HepG2 (cell line): ENCODE data around the gene PPOX. TPM values are rescaled to one million over a fixed set of nuclear protein-coding genes. Genes with fewer than 3 reads are reported as not detected.

Experiments used
- AGO2 ChIP-seq: fragments of 200-400 bp; formaldehyde crosslinking; optimal IDR thresholded peaks from 2 replicates; pipeline ENCODE3; 2017; ENCODE audit warnings: mild to moderate bottlenecking, low read depth, low read length, moderate library complexity
- FOXC1 ChIP-seq: sonication (generic); formaldehyde crosslinking; IDR thresholded peaks from 2 replicates; pipeline ENCODE4 v1.8.0; 2022; ENCODE audit warnings: mild to moderate bottlenecking, missing genetic modification reagents, borderline replicate concordance
- JDP2 ChIP-seq: sonication (generic); formaldehyde crosslinking; IDR thresholded peaks from 2 replicates; pipeline ENCODE4 v1.8.1; 2022; ENCODE audit warnings: missing genetic modification reagents, borderline replicate concordance
- NCOA2 ChIP-seq: sonication (generic); formaldehyde crosslinking; IDR thresholded peaks from 2 replicates; pipeline ENCODE4 v1.8.0; 2022; ENCODE audit warnings: inconsistent platforms
- NR2F2 ChIP-seq: IDR thresholded peaks from 2 replicates; pipeline ENCODE4 v1.6.1; 2012; ENCODE audit warnings: low read depth, inconsistent platforms, borderline replicate concordance
- SATB2 ChIP-seq: sonication (generic); formaldehyde crosslinking; IDR thresholded peaks from 2 replicates; pipeline ENCODE4 v1.5.0; 2020; ENCODE audit warnings: missing genetic modification reagents
- ZNF556 ChIP-seq: sonication (generic); formaldehyde crosslinking; IDR thresholded peaks from 2 replicates; pipeline ENCODE4 v1.4.0; 2020; ENCODE audit warnings: mild to moderate bottlenecking, missing genetic modification reagents, borderline replicate concordance
- ZNF614 ChIP-seq: IDR thresholded peaks from 2 replicates; pipeline ENCODE4 v1.6.1; 2018; ENCODE audit warnings: missing biosample characterization, missing genetic modification reagents, inconsistent platforms, borderline replicate concordance
- polyA plus RNA-seq, 8 experiments: library from polyadenylated mRNA; depleted of rRNA in 3 of 8; stranded (reverse) in 7 of 8; unstranded in 1 of 8; fragments of >200 nt; fragmentation: Illumina TruSeq in 4 of 8; extraction: Trizol in 4 of 8; gene quantifications; 2 replicates each; pipeline versions ENCODE4 v1.2.1 to v1.2.3, GENCODE V29; 2011 to 2016; ENCODE audit warnings: low read depth in 4 of 8, missing spikeins in 1 of 8, mixed read lengths in 1 of 8; ENCODE audit not compliant: insufficient read depth in 1 of 8
- total RNA-seq, 5 experiments: library from RNA; depleted of rRNA; stranded (reverse); fragments of >200 nt; fragmentation: Illumina TruSeq; extraction: Trizol; gene quantifications; 2 replicates each; pipeline ENCODE4 v1.2.3, GENCODE V29; 2016; ENCODE audit warnings: low read depth in 1 of 5
- TF ChIP-seq, protein P1 (sequence below): sonication (generic); formaldehyde crosslinking; IDR thresholded peaks from 2 replicates; pipeline ENCODE4 v1.5.0; 2020; ENCODE audit warnings: mild to moderate bottlenecking, missing genetic modification reagents
- TF ChIP-seq, protein P2 (sequence below): sonication (generic); formaldehyde crosslinking; IDR thresholded peaks from 2 replicates; pipeline ENCODE4 v1.5.1; 2020; ENCODE audit warnings: mild to moderate bottlenecking, missing genetic modification reagents
- TF ChIP-seq, protein P3 (sequence below): IDR thresholded peaks from 2 replicates; pipeline ENCODE4 v1.6.1; 2016; ENCODE audit warnings: missing compliant biosample characterization, missing genetic modification reagents, borderline replicate concordance
- TF ChIP-seq, protein P4 (sequence below): sonication (generic); formaldehyde crosslinking; IDR thresholded peaks from 2 replicates; pipeline ENCODE4 v1.4.0; 2020; ENCODE audit warnings: missing genetic modification reagents, mild to moderate bottlenecking, borderline replicate concordance
- TF ChIP-seq, protein P5 (sequence below): sonication (generic); formaldehyde crosslinking; IDR thresholded peaks from 2 replicates; pipeline ENCODE4 v1.5.1; 2020; ENCODE audit warnings: mild to moderate bottlenecking, missing genetic modification reagents, borderline replicate concordance
- TF ChIP-seq, protein P6 (sequence below): sonication (generic); formaldehyde crosslinking; IDR thresholded peaks from 2 replicates; pipeline ENCODE4 v1.5.0; 2020; ENCODE audit warnings: mild to moderate bottlenecking, missing genetic modification reagents

Gene PPOX
- total and polyA plus RNA-seq, 2 of the 13 experiments (the other 11 are each of a cell fraction or from before 2014, with no cell fraction given), result 15.5 to 27.7 TPM

DNA sequence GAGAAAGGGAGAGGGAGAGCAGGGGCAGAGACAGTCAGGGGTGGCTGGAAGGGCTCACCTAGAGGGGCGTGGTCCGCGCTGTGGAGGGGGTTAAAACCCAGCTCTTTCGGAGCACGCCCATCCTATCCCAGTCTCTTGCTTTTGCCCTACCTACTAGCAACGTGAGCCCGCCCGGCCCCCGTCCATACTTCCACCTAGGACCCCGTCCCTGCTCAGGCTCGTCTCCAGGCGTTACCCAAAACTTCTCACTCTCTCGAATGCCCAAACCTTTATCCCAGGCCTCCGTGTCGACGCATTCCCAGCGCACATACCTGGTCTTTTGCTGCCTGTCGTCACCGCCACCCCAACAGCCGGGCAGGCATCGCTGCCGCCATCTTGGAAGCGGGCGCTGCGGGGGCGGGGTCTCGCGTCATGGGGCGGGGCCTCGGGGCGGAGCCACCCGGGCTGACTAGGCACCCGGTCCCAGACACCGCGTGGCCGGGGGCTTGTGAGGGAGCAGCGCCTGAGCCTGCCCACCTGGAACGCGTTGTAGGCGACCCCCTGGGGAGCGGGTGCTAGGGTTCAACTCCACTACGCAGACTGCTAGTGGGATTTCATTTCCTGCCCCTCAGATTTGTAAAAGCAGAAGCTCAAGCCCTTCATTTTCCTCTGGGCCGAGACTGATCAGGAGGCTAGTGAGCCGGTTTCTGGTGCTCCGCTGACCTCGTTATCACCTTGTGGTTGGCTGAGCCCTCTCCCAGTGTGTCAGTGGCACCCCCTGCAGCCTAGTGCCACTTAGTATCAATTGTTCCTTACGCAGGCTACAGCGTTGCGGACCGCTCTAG lies 11.1 kb downstream of the PPOX start, which contains the start of gene B4GALT3 (continued):
- TF ChIP-seq, protein P1, sequence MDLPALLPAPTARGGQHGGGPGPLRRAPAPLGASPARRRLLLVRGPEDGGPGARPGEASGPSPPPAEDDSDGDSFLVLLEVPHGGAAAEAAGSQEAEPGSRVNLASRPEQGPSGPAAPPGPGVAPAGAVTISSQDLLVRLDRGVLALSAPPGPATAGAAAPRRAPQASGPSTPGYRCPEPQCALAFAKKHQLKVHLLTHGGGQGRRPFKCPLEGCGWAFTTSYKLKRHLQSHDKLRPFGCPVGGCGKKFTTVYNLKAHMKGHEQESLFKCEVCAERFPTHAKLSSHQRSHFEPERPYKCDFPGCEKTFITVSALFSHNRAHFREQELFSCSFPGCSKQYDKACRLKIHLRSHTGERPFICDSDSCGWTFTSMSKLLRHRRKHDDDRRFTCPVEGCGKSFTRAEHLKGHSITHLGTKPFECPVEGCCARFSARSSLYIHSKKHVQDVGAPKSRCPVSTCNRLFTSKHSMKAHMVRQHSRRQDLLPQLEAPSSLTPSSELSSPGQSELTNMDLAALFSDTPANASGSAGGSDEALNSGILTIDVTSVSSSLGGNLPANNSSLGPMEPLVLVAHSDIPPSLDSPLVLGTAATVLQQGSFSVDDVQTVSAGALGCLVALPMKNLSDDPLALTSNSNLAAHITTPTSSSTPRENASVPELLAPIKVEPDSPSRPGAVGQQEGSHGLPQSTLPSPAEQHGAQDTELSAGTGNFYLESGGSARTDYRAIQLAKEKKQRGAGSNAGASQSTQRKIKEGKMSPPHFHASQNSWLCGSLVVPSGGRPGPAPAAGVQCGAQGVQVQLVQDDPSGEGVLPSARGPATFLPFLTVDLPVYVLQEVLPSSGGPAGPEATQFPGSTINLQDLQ, result peak; percentile 73
- TF ChIP-seq NR2F2 (0 out of 2 replicates have a peak, but pooled peaks have one; percentile 31), ZNF614 (CRISPR knock-in tag) (0 out of 2 replicates have a peak, but pooled peaks have one; percentile 57), FOXC1 (CRISPR knock-in tag) (peak; percentile 34; the same call in 1 of the 2 replicates), ZNF556 (peak; percentile 83), NCOA2 (peak; percentile 41; the same call in 1 of the 2 replicates), SATB2 (CRISPR knock-in tag) (0 out of 2 replicates have a peak, but pooled peaks have one; percentile 39), AGO2 (no peak), JDP2 (no peak)
- TF ChIP-seq, protein P2, sequence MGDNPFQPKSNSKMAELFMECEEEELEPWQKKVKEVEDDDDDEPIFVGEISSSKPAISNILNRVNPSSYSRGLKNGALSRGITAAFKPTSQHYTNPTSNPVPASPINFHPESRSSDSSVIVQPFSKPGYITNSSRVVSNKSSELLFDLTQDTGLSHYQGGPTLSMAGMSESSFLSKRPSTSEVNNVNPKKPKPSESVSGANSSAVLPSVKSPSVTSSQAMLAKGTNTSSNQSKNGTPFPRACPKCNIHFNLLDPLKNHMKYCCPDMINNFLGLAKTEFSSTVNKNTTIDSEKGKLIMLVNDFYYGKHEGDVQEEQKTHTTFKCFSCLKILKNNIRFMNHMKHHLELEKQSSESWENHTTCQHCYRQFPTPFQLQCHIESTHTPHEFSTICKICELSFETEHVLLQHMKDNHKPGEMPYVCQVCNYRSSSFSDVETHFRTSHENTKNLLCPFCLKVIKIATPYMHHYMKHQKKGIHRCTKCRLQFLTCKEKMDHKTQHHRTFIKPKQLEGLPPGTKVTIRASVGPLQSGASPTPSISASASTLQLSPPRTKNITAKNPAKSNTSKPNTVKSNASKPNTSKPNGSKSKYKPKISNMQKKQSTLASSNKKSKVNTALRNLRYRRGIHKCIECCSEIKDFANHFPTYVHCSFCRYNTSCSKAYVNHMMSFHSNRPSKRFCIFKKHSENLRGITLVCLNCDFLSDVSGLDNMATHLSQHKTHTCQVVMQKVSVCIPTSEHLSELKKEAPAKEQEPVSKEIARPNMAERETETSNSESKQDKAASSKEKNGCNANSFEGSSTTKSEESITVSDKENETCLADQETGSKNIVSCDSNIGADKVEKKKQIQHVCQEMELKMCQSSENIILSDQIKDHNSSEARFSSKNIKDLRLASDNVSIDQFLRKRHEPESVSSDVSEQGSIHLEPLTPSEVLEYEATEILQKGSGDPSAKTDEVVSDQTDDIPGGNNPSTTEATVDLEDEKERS (CRISPR knock-in tag), result peak; percentile 41; the same call in 1 of the 2 replicates
- TF ChIP-seq, protein P3, sequence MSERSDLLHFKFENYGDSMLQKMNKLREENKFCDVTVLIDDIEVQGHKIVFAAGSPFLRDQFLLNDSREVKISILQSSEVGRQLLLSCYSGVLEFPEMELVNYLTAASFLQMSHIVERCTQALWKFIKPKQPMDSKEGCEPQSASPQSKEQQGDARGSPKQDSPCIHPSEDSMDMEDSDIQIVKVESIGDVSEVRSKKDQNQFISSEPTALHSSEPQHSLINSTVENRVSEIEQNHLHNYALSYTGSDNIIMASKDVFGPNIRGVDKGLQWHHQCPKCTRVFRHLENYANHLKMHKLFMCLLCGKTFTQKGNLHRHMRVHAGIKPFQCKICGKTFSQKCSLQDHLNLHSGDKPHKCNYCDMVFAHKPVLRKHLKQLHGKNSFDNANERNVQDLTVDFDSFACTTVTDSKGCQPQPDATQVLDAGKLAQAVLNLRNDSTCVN (CRISPR knock-in tag), result peak; percentile 81; the same call in 1 of the 2 replicates
- TF ChIP-seq, protein P4, sequence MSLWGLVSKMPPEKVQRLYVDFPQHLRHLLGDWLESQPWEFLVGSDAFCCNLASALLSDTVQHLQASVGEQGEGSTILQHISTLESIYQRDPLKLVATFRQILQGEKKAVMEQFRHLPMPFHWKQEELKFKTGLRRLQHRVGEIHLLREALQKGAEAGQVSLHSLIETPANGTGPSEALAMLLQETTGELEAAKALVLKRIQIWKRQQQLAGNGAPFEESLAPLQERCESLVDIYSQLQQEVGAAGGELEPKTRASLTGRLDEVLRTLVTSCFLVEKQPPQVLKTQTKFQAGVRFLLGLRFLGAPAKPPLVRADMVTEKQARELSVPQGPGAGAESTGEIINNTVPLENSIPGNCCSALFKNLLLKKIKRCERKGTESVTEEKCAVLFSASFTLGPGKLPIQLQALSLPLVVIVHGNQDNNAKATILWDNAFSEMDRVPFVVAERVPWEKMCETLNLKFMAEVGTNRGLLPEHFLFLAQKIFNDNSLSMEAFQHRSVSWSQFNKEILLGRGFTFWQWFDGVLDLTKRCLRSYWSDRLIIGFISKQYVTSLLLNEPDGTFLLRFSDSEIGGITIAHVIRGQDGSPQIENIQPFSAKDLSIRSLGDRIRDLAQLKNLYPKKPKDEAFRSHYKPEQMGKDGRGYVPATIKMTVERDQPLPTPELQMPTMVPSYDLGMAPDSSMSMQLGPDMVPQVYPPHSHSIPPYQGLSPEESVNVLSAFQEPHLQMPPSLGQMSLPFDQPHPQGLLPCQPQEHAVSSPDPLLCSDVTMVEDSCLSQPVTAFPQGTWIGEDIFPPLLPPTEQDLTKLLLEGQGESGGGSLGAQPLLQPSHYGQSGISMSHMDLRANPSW, result peak; percentile 57; the same call in 1 of the 2 replicates
- TF ChIP-seq, protein P5, sequence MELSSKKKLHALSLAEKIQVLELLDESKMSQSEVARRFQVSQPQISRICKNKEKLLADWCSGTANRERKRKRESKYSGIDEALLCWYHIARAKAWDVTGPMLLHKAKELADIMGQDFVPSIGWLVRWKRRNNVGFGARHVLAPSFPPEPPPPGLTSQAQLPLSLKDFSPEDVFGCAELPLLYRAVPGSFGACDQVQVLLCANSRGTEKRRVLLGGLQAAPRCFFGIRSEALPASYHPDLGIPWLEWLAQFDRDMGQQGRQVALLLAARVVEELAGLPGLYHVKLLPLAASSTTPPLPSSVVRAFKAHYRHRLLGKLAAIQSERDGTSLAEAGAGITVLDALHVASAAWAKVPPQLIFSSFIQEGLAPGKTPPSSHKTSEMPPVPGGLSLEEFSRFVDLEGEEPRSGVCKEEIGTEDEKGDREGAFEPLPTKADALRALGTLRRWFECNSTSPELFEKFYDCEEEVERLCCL (CRISPR knock-in tag), result peak; percentile 43; the same call in 1 of the 2 replicates
- TF ChIP-seq, protein P6, sequence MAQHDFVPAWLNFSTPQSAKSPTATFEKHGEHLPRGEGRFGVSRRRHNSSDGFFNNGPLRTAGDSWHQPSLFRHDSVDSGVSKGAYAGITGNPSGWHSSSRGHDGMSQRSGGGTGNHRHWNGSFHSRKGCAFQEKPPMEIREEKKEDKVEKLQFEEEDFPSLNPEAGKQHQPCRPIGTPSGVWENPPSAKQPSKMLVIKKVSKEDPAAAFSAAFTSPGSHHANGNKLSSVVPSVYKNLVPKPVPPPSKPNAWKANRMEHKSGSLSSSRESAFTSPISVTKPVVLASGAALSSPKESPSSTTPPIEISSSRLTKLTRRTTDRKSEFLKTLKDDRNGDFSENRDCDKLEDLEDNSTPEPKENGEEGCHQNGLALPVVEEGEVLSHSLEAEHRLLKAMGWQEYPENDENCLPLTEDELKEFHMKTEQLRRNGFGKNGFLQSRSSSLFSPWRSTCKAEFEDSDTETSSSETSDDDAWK (CRISPR knock-in tag), result no peak
